CD14-positive monocyte (primary cell): ENCODE results near the gene KIF5C. TPM values are rescaled to one million over a fixed set of nuclear protein-coding genes. Genes with fewer than 3 reads are reported as not detected.
A peak's percentile ranks its signal among the peaks of the same experiment; 100 is the strongest.

ENCODE experiments used
- DNase-seq, 3 donors: peaks; one replicate each; pipeline ENCODE4 v3.0.0-alpha.2; 2011 to 2022
- H2AFZ ChIP-seq: 2 replicates; pipeline ENCODE4 v1.6.0; 2012; ENCODE audit warnings: mild to moderate bottlenecking, low read depth, low read length, inconsistent platforms; ENCODE audit not compliant: insufficient read depth, poor library complexity, severe bottlenecking
- H3K27ac ChIP-seq, 2 donors: 1 replicate in 1 of 2; 2 replicates in 1 of 2; pipeline ENCODE4 v1.5.1; 2012 to 2013; ENCODE audit warnings: low read length in 2 of 2, control low read depth in 1 of 2, inconsistent platforms in 1 of 2, low read depth in 1 of 2, mild to moderate bottlenecking in 1 of 2
- H3K27me3 ChIP-seq, 2 donors: one replicate each; pipeline versions ENCODE4 v1.6.0 to v1.6.1; 2011 to 2013; ENCODE audit warnings: low read length in 2 of 2; ENCODE audit not compliant: control insufficient read depth in 2 of 2, insufficient read depth in 2 of 2
- H3K36me3 ChIP-seq, 2 donors: replicated peaks in 1 of 2; 1 replicate in 1 of 2; 2 replicates in 1 of 2; pipeline versions ENCODE4 v1.5.1 to v1.6.1; 2012 to 2013; ENCODE audit warnings: low read length in 2 of 2, control low read depth in 1 of 2, inconsistent platforms in 1 of 2, mild to moderate bottlenecking in 1 of 2; ENCODE audit not compliant: insufficient read depth in 2 of 2, control insufficient read depth in 1 of 2
- H3K4me1 ChIP-seq, 2 donors: 1 replicate in 1 of 2; 2 replicates in 1 of 2; pipeline versions ENCODE4 v1.5.1 to v1.6.1; 2012 to 2013; ENCODE audit warnings: low read length in 2 of 2, control low read depth in 1 of 2, inconsistent platforms in 1 of 2, mild to moderate bottlenecking in 1 of 2, moderate library complexity in 1 of 2; ENCODE audit not compliant: insufficient read depth in 2 of 2, control insufficient read depth in 1 of 2
- H3K4me2 ChIP-seq: replicated peaks from 2 replicates; pipeline ENCODE3; 2012; ENCODE audit warnings: low read length, moderate library complexity, mild to moderate bottlenecking; ENCODE audit not compliant: poor library complexity, severe bottlenecking; ENCODE audit errors: extremely low read depth
- H3K4me3 ChIP-seq, 3 experiments: fragments of 200-600 bp in 1 of 3; sonication (generic) in 1 of 3; replicated peaks in 1 of 3; 1 replicate in 2 of 3; 2 replicates in 1 of 3; pipeline ENCODE4 v1.5.1; 2011 to 2013; ENCODE audit warnings: low read length in 3 of 3, mild to moderate bottlenecking in 3 of 3, control low read depth in 2 of 3, low read depth in 2 of 3, inconsistent platforms in 1 of 3, moderate library complexity in 1 of 3
- H3K79me2 ChIP-seq: 2 replicates; pipeline ENCODE4 v1.6.0; 2012; ENCODE audit warnings: mild to moderate bottlenecking, control low read depth, inconsistent platforms, low read length, moderate library complexity; ENCODE audit not compliant: insufficient read depth
- H3K9ac ChIP-seq: 2 replicates; pipeline ENCODE4 v1.6.0; 2017; ENCODE audit warnings: low read length, mild to moderate bottlenecking; ENCODE audit not compliant: insufficient read depth, poor library complexity, severe bottlenecking
- H3K9me3 ChIP-seq, 2 donors: replicated peaks in 1 of 2; 1 replicate in 1 of 2; 2 replicates in 1 of 2; pipeline versions ENCODE4 v1.5.1 to v1.6.1; 2012 to 2013; ENCODE audit warnings: low read length in 2 of 2, control low read depth in 1 of 2; ENCODE audit not compliant: control insufficient read depth in 1 of 2, insufficient read depth in 1 of 2
- H4K20me1 ChIP-seq: 2 replicates; pipeline ENCODE4 v1.6.0; 2012; ENCODE audit warnings: mild to moderate bottlenecking, low read length, control low read depth, moderate library complexity; ENCODE audit not compliant: insufficient read depth
- H3K27ac Mint-ChIP-seq, 7 donors: one replicate each; pipeline ENCODE4 v1.8.0; 2020; ENCODE audit warnings: mild to moderate bottlenecking in 7 of 7, mixed read lengths in 7 of 7, moderate library complexity in 6 of 7, inconsistent platforms in 2 of 7
- H3K27me3 Mint-ChIP-seq, 3 donors: one replicate each; pipeline ENCODE4 v1.8.0; 2021 to 2022; ENCODE audit warnings: low read depth in 3 of 3, mild to moderate bottlenecking in 3 of 3, mixed read lengths in 3 of 3, moderate library complexity in 3 of 3, inconsistent platforms in 1 of 3
- H3K36me3 Mint-ChIP-seq, 2 donors: one replicate each; pipeline ENCODE4 v1.8.0; 2020; ENCODE audit warnings: mixed read lengths in 2 of 2, inconsistent platforms in 1 of 2, mild to moderate bottlenecking in 1 of 2
- H3K4me1 Mint-ChIP-seq: one replicate; pipeline ENCODE4 v1.8.0; 2020; ENCODE audit warnings: mild to moderate bottlenecking, mixed read lengths
- H3K4me3 Mint-ChIP-seq, 2 donors: one replicate each; pipeline ENCODE4 v1.8.0; 2020; ENCODE audit warnings: mild to moderate bottlenecking in 2 of 2, mixed read lengths in 2 of 2, moderate library complexity in 1 of 2
- H3K9me3 Mint-ChIP-seq, 7 donors: one replicate each; pipeline ENCODE4 v1.8.0; 2020 to 2022; ENCODE audit warnings: mixed read lengths in 7 of 7, mild to moderate bottlenecking in 6 of 7, moderate library complexity in 6 of 7, inconsistent platforms in 2 of 7
- WGBS: methylation state at CpG from one replicate; pipeline ENCODE4 v1.1.5; 2013; ENCODE audit warnings: missing lambda C conversion rate; ENCODE audit not compliant: insufficient coverage; 5-methylcytosine and 5-hydroxymethylcytosine counted together
- intact Hi-C, 2 donors: fragments of 100-400 bp; cut with micrococcal nuclease; formaldehyde crosslinking; loops; one replicate each; pipeline versions ENCODE4 v1.15.0 to v1.15.1; 2023
- polyA plus RNA-seq, 3 donors: library from polyadenylated mRNA; depleted of rRNA in 1 of 3; unstranded in 2 of 3; stranded (reverse) in 1 of 3; fragments of 300-500 nt in 2 of 3; fragments of >200 nt in 1 of 3; fragmentation: Illumina TruSeq in 2 of 3; gene quantifications; 1 replicate in 2 of 3; 2 replicates in 1 of 3; pipeline ENCODE4 v1.2.3, GENCODE V29; 2012 to 2021
- TF ChIP-seq, protein P1 (sequence below): fragments of 200-600 bp; IDR thresholded peaks from one replicate; pipeline ENCODE4 v1.8.0; 2022; ENCODE audit warnings: antibody characterized with exemption, mild to moderate bottlenecking

The KIF5C gene
- polyA plus RNA-seq, 3 donors: 0.04 TPM; not detected in 2

DNA sequence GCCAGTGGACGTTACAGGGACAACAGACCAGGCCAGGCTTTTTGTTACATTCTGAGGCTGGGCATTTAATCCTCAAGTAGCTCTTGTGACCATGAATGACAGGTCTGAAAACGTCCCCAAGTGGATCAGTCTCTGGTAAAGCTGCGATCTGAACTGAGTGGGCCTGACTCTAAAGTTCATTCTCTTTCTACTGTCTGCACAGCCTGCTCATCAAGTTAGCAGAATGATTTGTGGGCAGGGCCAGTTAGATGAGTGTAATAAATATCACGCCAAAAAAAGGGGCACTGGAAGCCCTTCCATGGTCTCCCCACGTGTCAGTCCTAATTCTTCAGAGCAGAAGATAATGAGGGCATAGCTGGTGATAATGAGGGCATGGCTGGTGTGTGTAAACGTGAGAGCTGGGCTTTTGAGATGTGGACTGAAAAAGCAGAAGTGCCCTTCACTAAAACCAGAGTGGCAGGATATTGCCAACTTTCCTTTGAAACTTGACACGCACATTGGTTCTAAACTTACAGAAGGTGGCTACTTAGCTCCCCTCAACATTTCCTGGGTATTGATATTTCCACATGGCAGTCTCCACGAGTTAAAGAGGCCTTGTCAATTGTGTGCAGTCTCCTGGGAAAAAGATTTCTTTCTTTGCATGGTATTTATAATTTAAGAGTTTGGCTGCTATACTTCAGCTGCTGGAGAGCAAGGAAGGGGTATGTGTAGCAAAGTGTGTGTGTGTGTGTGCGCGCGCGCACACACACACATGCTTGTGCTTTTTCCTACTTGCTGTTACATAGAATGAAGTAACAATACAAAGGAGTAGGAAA is 90.8 kb downstream of the KIF5C start:
- TF ChIP-seq, protein P1, sequence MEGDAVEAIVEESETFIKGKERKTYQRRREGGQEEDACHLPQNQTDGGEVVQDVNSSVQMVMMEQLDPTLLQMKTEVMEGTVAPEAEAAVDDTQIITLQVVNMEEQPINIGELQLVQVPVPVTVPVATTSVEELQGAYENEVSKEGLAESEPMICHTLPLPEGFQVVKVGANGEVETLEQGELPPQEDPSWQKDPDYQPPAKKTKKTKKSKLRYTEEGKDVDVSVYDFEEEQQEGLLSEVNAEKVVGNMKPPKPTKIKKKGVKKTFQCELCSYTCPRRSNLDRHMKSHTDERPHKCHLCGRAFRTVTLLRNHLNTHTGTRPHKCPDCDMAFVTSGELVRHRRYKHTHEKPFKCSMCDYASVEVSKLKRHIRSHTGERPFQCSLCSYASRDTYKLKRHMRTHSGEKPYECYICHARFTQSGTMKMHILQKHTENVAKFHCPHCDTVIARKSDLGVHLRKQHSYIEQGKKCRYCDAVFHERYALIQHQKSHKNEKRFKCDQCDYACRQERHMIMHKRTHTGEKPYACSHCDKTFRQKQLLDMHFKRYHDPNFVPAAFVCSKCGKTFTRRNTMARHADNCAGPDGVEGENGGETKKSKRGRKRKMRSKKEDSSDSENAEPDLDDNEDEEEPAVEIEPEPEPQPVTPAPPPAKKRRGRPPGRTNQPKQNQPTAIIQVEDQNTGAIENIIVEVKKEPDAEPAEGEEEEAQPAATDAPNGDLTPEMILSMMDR: no peak
- no peak overlapping the region for H3K4me3 ChIP-seq
- peak overlapping the region in 4 of 7 donors; percentile 17 to 52 (median 29) for H3K27ac Mint-ChIP-seq
- H3K9me3 Mint-ChIP-seq: peaks cover 0 to 2% (median 0%) of the 10 kb centered on the region in 7 donors
- H3K4me1 ChIP-seq: peaks cover 16% of the 10 kb centered on the region in 2 donors
- peak overlapping the region; percentile 8 for H3K4me2 ChIP-seq
- no peaks in the 10 kb centered on the region for H4K20me1 ChIP-seq
- H3K4me3 Mint-ChIP-seq: no peak overlapping the region
- H3K27me3 ChIP-seq: no peaks in the 10 kb centered on the region
- intact Hi-C loops: no loop called here
- peak overlapping the region in 1 of 2 donors; percentile 13 for H3K27ac ChIP-seq
- peaks cover 1 to 3% (median 1%) of the 10 kb centered on the region in 3 donors for H3K27me3 Mint-ChIP-seq
- 30% methylated on average over 3 of the region's 12 CpGs for WGBS
- no peak overlapping the region for H3K9ac ChIP-seq
- H3K9me3 ChIP-seq: no peaks in the 10 kb centered on the region
- H3K79me2 ChIP-seq: no peaks in the 10 kb centered on the region
- peaks cover 23% of the 10 kb centered on the region for H3K4me1 Mint-ChIP-seq
- DNase-seq: peak; percentile 62 to 72 (median 69)
- H3K36me3 Mint-ChIP-seq: no peaks in the 10 kb centered on the region
- H3K36me3 ChIP-seq: no peaks in the 10 kb centered on the region
- peak overlapping the region; percentile 2 for H2AFZ ChIP-seq

DNA sequence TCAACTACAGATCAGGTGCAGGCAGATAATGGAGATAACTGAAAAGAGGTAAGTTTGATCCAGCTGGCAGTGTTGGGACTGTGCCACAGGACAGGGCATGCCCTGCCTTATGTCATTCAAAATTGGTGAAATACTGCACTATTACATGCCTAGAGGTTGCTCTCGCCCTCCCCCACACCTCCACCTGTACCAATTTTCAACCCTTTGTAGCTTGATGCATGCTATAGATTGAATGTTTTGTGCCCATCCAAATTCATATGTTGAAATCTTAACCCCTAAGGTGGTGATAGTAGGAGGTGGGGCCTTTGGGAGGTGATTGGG is 91.4 kb downstream of the KIF5C start:
- H3K27me3 Mint-ChIP-seq: peaks cover 1 to 2% (median 1%) of the 10 kb centered on the region in 3 donors
- peak overlapping the region in 1 of 7 donors; percentile 33 for H3K27ac Mint-ChIP-seq
- intact Hi-C loops: no loop called here
- no peaks in the 10 kb centered on the region for H3K36me3 Mint-ChIP-seq
- WGBS: no CpG with 5 or more reads among the region's 1 CpG
- no peak overlapping the region for H3K27ac ChIP-seq
- no peak overlapping the region for H3K9ac ChIP-seq
- H3K27me3 ChIP-seq: no peaks in the 10 kb centered on the region
- no peaks in the 10 kb centered on the region for H3K36me3 ChIP-seq
- no peak overlapping the region for H3K4me3 ChIP-seq
- H2AFZ ChIP-seq: no peak overlapping the region
- H3K4me3 Mint-ChIP-seq: no peak overlapping the region
- no peaks in the 10 kb centered on the region for H3K79me2 ChIP-seq
- H3K4me1 ChIP-seq: peaks cover 16% of the 10 kb centered on the region in 2 donors
- DNase-seq: no peak
- TF ChIP-seq, protein P1: no peak
- no peaks in the 10 kb centered on the region for H4K20me1 ChIP-seq
- H3K9me3 ChIP-seq: no peaks in the 10 kb centered on the region
- peak overlapping the region; percentile 8 for H3K4me2 ChIP-seq
- H3K9me3 Mint-ChIP-seq: peaks cover 0 to 2% (median 0%) of the 10 kb centered on the region in 7 donors
- peaks cover 29% of the 10 kb centered on the region for H3K4me1 Mint-ChIP-seq
